IMR-90 (cell line): ENCODE results near the gene GAL.

Experiments used
- BHLHE40 ChIP-seq: fragments of 150-350 bp; IDR thresholded peaks from 2 replicates; pipeline ENCODE4 v1.6.1; 2016; ENCODE audit warnings: mild to moderate bottlenecking, low read depth, low read length
- CEBPB ChIP-seq: IDR thresholded peaks from 2 replicates; pipeline ENCODE4 v1.6.1; 2012; ENCODE audit warnings: low read depth, low read length, improper control_type of control experiment
- CHD1 ChIP-seq: IDR thresholded peaks from 2 replicates; pipeline ENCODE4 v1.6.1; 2012; ENCODE audit warnings: low read depth, low read length, improper control_type of control experiment
- CTCF ChIP-seq: conservative IDR thresholded peaks from 2 replicates; pipeline ENCODE4 v1.5.1; 2012; ENCODE audit warnings: mild to moderate bottlenecking, low read depth, low read length, improper control_type of control experiment
- ELK1 ChIP-seq: fragments of 150-350 bp; IDR thresholded peaks from 2 replicates; pipeline ENCODE4 v1.6.1; 2016; ENCODE audit warnings: low read depth, mild to moderate bottlenecking, low read length, moderate library complexity, borderline replicate concordance
- FOS ChIP-seq: fragments of 150-350 bp; IDR thresholded peaks from 2 replicates; pipeline ENCODE4 v1.6.1; 2016; ENCODE audit warnings: low read depth, low read length
- MAFK ChIP-seq: IDR thresholded peaks from 2 replicates; pipeline ENCODE4 v1.6.1; 2012; ENCODE audit warnings: low read depth, low read length, improper control_type of control experiment
- MAZ ChIP-seq: IDR thresholded peaks from 2 replicates; pipeline ENCODE4 v1.6.1; 2012; ENCODE audit warnings: low read depth, mild to moderate bottlenecking, low read length, improper control_type of control experiment, moderate library complexity, borderline replicate concordance
- MXI1 ChIP-seq: IDR thresholded peaks from 2 replicates; pipeline ENCODE4 v1.6.1; 2012; ENCODE audit warnings: low read depth, mild to moderate bottlenecking, low read length, moderate library complexity, borderline replicate concordance
- POLR2A ChIP-seq: IDR thresholded peaks from 2 replicates; pipeline ENCODE4 v1.6.1; 2012; ENCODE audit warnings: mild to moderate bottlenecking, low read depth, low read length
- RCOR1 ChIP-seq: IDR thresholded peaks from 2 replicates; pipeline ENCODE4 v1.6.1; 2012; ENCODE audit warnings: mild to moderate bottlenecking, low read length, improper control_type of control experiment; ENCODE audit not compliant: insufficient replicate concordance
- RFX5 ChIP-seq: IDR thresholded peaks from 2 replicates; pipeline ENCODE4 v1.8.0; 2012; ENCODE audit warnings: low read depth, mild to moderate bottlenecking, low read length, moderate library complexity
- SMC3 ChIP-seq: fragments of 150-350 bp; IDR thresholded peaks from 2 replicates; pipeline ENCODE4 v1.6.1; 2016; ENCODE audit warnings: low read depth, mild to moderate bottlenecking, antibody characterized with exemption, low read length, moderate library complexity
- USF2 ChIP-seq: fragments of 150-350 bp; IDR thresholded peaks from 2 replicates; pipeline ENCODE4 v1.6.1; 2017; ENCODE audit warnings: mild to moderate bottlenecking, antibody characterized with exemption, low read length, low read depth

GRCh38 chr11:68667511-68668500 is 16.5 kb upstream of the GAL start:
- TF ChIP-seq MAZ, result no peak
- no peak for TF ChIP-seq MXI1
- TF ChIP-seq RCOR1, result no peak
- no peak for TF ChIP-seq CTCF
- no peak for TF ChIP-seq POLR2A
- TF ChIP-seq ELK1, result no peak
- TF ChIP-seq BHLHE40, result no peak
- TF ChIP-seq CEBPB, result no peak
- no peak for TF ChIP-seq USF2
- TF ChIP-seq FOS, result no peak
- TF ChIP-seq CHD1, result no peak
- TF ChIP-seq MAFK, result no peak
- no peak for TF ChIP-seq SMC3
- TF ChIP-seq RFX5, result no peak
